Body of pancreas (tissue), 4 donors: ENCODE data around the gene RGS10. TPM values are rescaled to one million over a fixed set of nuclear protein-coding genes. Genes with fewer than 3 reads are reported as not detected.

ENCODE experiments used
- ATAC-seq: fragments of 150-250 bp; one replicate; pipeline ENCODE4 v1.9.1; 2016
- DNase-seq, 4 donors: peaks; one replicate each; pipeline ENCODE4 v3.0.0-alpha.2; 2019
- H3K27ac ChIP-seq, 4 donors: fragments of 200-600 bp; sonication (generic); 1 replicate in 3 of 4; 2 replicates in 1 of 4; pipeline versions ENCODE4 v1.5.1 to v1.6.1; 2016 to 2019; ENCODE audit warnings: mild to moderate bottlenecking in 1 of 4, mixed read lengths in 1 of 4, moderate library complexity in 1 of 4
- H3K27me3 ChIP-seq, 2 donors: fragments of 200-600 bp; sonication (generic); one replicate each; pipeline ENCODE4 v1.6.0; 2016; ENCODE audit warnings: mild to moderate bottlenecking in 1 of 2
- H3K36me3 ChIP-seq, 2 donors: fragments of 200-600 bp; sonication (generic); replicated peaks in 1 of 2; 2 replicates each; pipeline ENCODE4 v1.5.1; 2016; ENCODE audit warnings: low read depth in 2 of 2; ENCODE audit not compliant: insufficient read depth in 1 of 2
- H3K4me1 ChIP-seq: fragments of 200-600 bp; sonication (generic); one replicate; pipeline ENCODE4 v1.6.0; 2016
- H3K4me3 ChIP-seq, 2 donors: fragments of 200-600 bp; sonication (generic); 1 replicate in 1 of 2; 2 replicates in 1 of 2; pipeline ENCODE4 v1.5.1; 2016 to 2019
- H3K9me3 ChIP-seq, 3 donors: fragments of 200-600 bp; sonication (generic); 1 replicate in 2 of 3; 2 replicates in 1 of 3; pipeline ENCODE4 v1.5.1; 2016
- POLR2A ChIP-seq, 3 donors: fragments of 450-650 bp; IDR thresholded peaks; one replicate each; pipeline ENCODE4 v1.6.1; 2016; ENCODE audit warnings: antibody characterized with exemption in 3 of 3, mild to moderate bottlenecking in 2 of 3
- WGBS, 2 donors: methylation state at CpG; one replicate each; pipeline ENCODE4 v1.1.5; 2017; 5-methylcytosine and 5-hydroxymethylcytosine counted together
- intact Hi-C: fragments of 100-400 bp; cut with DNase I; formaldehyde crosslinking; loops from one replicate; pipeline ENCODE4 v1.15.1; 2023
- total RNA-seq, 2 donors: library from RNA; depleted of rRNA; stranded (reverse); fragments of >200 nt; gene quantifications; one replicate each; pipeline ENCODE4 v1.1.0, GENCODE V29; 2016
- TF ChIP-seq, protein P1 (sequence below), 7 experiments: fragments of 450-650 bp in 4 of 7; fragments of 200-600 bp in 3 of 7; sonication (generic) in 3 of 7; IDR thresholded peaks; one replicate each; pipeline ENCODE4 v1.5.1; 2016 to 2019; ENCODE audit warnings: antibody characterized with exemption in 7 of 7

The RGS10 gene
- total RNA-seq, 2 donors from 2014 or later, result 13.2 to 21.3 TPM

DNA sequence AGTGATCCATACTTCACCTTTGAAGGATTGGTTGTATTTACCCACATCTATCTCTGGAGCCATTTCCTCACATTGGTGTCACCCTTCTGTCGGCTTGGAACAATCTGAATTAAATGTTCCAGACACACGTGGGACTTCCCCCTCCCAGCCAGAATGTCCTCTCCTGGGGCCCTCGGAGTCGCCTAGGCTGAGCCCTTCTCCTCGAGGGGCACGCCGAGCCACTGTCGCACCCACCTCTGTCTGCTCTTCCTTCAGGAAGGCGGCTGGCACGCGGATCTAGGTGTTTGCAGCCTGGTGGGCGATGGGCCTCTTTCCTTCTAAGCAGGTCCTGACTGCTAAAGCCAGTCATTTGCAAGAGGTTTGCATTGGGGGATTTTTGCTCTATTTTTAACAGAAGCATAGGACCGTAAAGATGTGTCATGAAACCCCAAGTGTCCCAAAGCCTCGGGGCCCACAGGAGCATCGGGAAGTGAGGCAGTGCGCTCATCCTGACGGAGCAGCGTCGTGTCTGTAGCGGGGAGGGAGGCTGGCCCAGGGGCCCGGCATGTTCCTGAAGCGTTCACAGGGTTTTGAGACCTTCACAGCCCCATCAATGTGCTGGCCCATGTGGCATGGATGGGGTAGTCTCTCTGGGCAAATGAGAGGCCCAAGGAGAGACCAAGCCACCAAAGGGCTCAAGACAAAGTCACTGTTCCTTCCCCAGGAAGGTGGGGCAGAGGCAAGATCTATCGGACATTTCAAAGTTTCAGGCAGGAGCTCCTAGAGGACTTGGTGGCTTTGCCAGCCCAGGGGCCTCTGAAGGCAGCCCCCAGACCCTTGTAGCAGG is 86.7 kb downstream of the RGS10 start:
- ATAC-seq, result no peak
- Histone ChIP-seq H3K27ac (no peak overlapping the region), H3K36me3 (no peaks in the 10 kb centered on the region), H3K27me3 (no peaks in the 10 kb centered on the region), H3K9me3 (no peaks in the 10 kb centered on the region), H3K4me3 (no peak overlapping the region), H3K4me1 (no peaks in the 10 kb centered on the region)
- TF ChIP-seq, protein P1, sequence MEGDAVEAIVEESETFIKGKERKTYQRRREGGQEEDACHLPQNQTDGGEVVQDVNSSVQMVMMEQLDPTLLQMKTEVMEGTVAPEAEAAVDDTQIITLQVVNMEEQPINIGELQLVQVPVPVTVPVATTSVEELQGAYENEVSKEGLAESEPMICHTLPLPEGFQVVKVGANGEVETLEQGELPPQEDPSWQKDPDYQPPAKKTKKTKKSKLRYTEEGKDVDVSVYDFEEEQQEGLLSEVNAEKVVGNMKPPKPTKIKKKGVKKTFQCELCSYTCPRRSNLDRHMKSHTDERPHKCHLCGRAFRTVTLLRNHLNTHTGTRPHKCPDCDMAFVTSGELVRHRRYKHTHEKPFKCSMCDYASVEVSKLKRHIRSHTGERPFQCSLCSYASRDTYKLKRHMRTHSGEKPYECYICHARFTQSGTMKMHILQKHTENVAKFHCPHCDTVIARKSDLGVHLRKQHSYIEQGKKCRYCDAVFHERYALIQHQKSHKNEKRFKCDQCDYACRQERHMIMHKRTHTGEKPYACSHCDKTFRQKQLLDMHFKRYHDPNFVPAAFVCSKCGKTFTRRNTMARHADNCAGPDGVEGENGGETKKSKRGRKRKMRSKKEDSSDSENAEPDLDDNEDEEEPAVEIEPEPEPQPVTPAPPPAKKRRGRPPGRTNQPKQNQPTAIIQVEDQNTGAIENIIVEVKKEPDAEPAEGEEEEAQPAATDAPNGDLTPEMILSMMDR (IDR thresholded peaks at IDR 0.05), result no peak
- no peak for TF ChIP-seq POLR2A (IDR thresholded peaks at IDR 0.05)
- DNase-seq, result no peak
- WGBS, 2 donors, result 84 to 90% methylated on average over 20 to 23 of the region's 23 CpGs
- intact Hi-C loops, result no loop called here

DNA sequence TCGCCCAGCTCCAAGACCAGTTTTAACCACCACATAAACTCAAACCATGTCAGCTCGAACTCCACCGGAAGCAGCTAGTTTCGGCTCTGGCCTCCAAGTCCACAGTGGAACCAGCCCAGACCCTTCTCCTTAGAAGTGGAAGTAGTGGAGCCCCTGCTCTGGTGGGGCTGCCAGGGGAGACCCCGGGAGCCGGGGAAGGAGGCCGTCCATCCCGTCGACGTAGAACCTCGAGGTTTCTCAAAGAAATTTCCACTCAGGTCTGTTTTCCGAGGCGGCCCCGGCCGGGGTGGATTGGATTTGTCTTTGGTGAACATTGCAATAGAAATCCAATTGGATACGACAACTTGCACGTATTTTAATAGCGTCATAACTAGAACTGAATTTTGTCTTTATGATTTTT is 87.5 kb downstream of the RGS10 start:
- Histone ChIP-seq H3K4me3 (no peak overlapping the region), H3K4me1 (no peaks in the 10 kb centered on the region), H3K27me3 (no peaks in the 10 kb centered on the region), H3K27ac (no peak overlapping the region), H3K36me3 (no peaks in the 10 kb centered on the region), H3K9me3 (no peaks in the 10 kb centered on the region)
- 82 to 87% methylated on average over 18 of the region's 18 CpGs for WGBS, 2 donors
- TF ChIP-seq, protein P1 (IDR thresholded peaks at IDR 0.05), result no peak
- no peak for TF ChIP-seq POLR2A (IDR thresholded peaks at IDR 0.05)
- ATAC-seq (no peak), DNase-seq (no peak)
- intact Hi-C loops, result no loop called here

DNA sequence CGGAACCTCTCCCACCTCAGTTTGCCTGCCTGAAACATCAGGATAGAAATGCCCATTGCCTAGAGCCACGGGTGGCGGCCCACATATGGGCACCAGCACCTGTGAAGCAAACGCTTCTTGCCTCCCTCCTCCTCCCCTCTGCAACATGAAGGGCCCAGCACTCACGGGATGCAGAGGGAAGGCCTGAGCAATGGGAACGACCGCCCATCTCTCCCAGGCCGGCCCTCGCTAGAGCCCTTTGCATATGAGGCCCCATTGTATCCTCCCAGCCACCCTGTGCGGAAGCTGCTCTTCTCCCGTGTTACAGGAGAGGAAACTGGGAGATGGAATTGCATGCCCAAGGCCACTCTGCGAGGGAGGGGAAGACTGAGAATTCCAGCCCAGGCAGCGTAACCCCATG is 88.2 kb downstream of the RGS10 start:
- 79 to 85% methylated on average over 13 of the region's 13 CpGs for WGBS, 2 donors
- intact Hi-C loops, result no loop called here
- Histone ChIP-seq H3K36me3 (no peaks in the 10 kb centered on the region), H3K9me3 (no peaks in the 10 kb centered on the region), H3K4me3 (no peak overlapping the region), H3K27ac (no peak overlapping the region), H3K4me1 (no peaks in the 10 kb centered on the region), H3K27me3 (no peaks in the 10 kb centered on the region)
- no peak for TF ChIP-seq POLR2A (IDR thresholded peaks at IDR 0.05)
- TF ChIP-seq, protein P1 (IDR thresholded peaks at IDR 0.05), result no peak
- DNase-seq (no peak), ATAC-seq (no peak)

DNA sequence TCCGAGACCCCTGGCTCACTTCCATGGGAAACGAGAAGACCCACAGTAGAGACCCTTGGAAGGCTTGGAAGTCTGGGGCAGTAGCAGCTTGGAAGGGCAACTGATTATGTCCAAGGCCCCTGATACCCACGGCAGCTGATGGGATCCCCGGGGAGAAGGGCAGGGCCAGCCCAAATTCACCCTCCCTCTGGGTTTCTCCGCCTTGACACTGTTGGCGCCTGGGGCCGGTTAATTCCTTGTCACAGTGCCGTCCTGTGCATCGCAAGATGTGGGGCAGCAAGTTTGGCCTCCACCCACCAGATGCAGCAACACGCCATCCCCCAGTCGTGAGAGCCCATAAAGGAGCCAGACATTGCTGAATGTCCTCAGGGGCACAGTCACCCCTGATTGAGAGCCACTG is 89.2 kb downstream of the RGS10 start:
- intact Hi-C loops, result no loop called here
- TF ChIP-seq POLR2A (IDR thresholded peaks at IDR 0.05), result no peak
- TF ChIP-seq, protein P1 (IDR thresholded peaks at IDR 0.05), result no peak
- H3K27me3 ChIP-seq, result no peaks in the 10 kb centered on the region
- WGBS, 2 donors, result 75 to 87% methylated on average over 4 to 11 of the region's 11 CpGs
- no peaks in the 10 kb centered on the region for H3K9me3 ChIP-seq
- no peak overlapping the region for H3K27ac ChIP-seq
- no peak for DNase-seq
- H3K36me3 ChIP-seq, result no peaks in the 10 kb centered on the region
- H3K4me3 ChIP-seq, result no peak overlapping the region
- H3K4me1 ChIP-seq, result no peaks in the 10 kb centered on the region
- no peak for ATAC-seq

DNA sequence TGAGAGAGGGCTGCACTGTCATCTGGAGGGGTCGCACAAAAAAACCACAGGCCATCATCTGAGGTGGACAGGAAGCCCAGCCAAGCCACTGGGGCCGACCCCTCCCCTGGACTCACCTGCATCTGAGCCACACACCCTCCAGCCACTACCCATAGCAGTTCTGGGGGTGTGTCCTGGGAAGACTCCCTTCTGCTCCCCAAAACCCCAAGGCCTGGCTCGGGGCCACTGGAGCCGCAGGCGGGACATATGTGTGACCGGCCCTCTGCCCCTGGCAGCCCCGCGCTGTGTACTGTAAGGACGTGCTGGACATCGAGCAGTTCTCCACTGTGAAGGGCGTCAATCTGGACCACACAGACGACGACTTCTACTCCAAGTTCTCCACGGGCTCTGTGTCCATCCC is 90.1 kb downstream of the RGS10 start:
- intact Hi-C loops, result no loop called here
- H3K27me3 ChIP-seq, result no peaks in the 10 kb centered on the region
- H3K9me3 ChIP-seq, result no peaks in the 10 kb centered on the region
- H3K36me3 ChIP-seq, result no peaks in the 10 kb centered on the region
- H3K4me1 ChIP-seq, result no peaks in the 10 kb centered on the region
- no peak for TF ChIP-seq POLR2A (IDR thresholded peaks at IDR 0.05)
- TF ChIP-seq, protein P1 (IDR thresholded peaks at IDR 0.05), result no peak
- no peak for DNase-seq
- no peak overlapping the region for H3K4me3 ChIP-seq
- 89 to 94% methylated on average over 7 to 14 of the region's 14 CpGs for WGBS, 2 donors
- no peak for ATAC-seq
- no peak overlapping the region for H3K27ac ChIP-seq
